OCI-LY7 (cell line): Measurements from ENCODE around the gene EDN2. TPM values are rescaled to one million over a fixed set of nuclear protein-coding genes. Genes with fewer than 3 reads are reported as not detected.

ENCODE experiments used
- BruUV-seq: library from RNA; stranded (reverse); fragments of 400-500 nt; replicated peaks from 2 replicates; lab custom pipeline; 2021; lab: Mats Ljungman, UMichigan
- CTCF ChIA-PET: fragments of 300-600 bp; sonication (Branson Sonifier 250); formaldehyde crosslinking; loops from one replicate; lab custom pipeline; 2022; ENCODE audit warnings: antibody characterized with exemption; ENCODE audit not compliant: unreplicated experiment; lab: Charles Lee
- POLR2A ChIA-PET: fragments of 300-600 bp; sonication (Branson Sonifier 250); formaldehyde crosslinking; loops from one replicate; lab custom pipeline; 2022; ENCODE audit warnings: antibody characterized with exemption; lab: Charles Lee
- DNase-seq: peaks from one replicate; pipeline ENCODE4 v3.0.0-alpha.2; 2015; ENCODE audit warnings: low spot score
- H2AFZ ChIP-seq: fragments of 200-600 bp; sonication (generic), shearing (Covaris generic); 2 replicates; pipeline ENCODE4 v1.6.1; 2014; ENCODE audit warnings: mild to moderate bottlenecking, antibody characterized with exemption, low read length, moderate library complexity
- H3K27ac ChIP-seq: fragments of 200-600 bp; sonication (generic); 2 replicates; pipeline ENCODE4 v1.5.1; 2014; ENCODE audit warnings: mixed run types, low read depth, mild to moderate bottlenecking, moderate library complexity, low read length, inconsistent platforms; ENCODE audit not compliant: poor library complexity, severe bottlenecking
- H3K36me3 ChIP-seq: fragments of 200-600 bp; sonication (generic); 2 replicates; pipeline ENCODE4 v1.6.1; 2014; ENCODE audit warnings: mild to moderate bottlenecking, antibody characterized with exemption, low read length, moderate library complexity, mixed read lengths; ENCODE audit not compliant: insufficient read depth
- H3K4me1 ChIP-seq: fragments of 200-600 bp; sonication (generic); 2 replicates; pipeline ENCODE4 v1.5.1; 2014; ENCODE audit warnings: mild to moderate bottlenecking, low read length; ENCODE audit not compliant: insufficient read depth, poor library complexity, severe bottlenecking
- H3K4me2 ChIP-seq: fragments of 200-600 bp; sonication (generic); 2 replicates; pipeline ENCODE4 v1.6.1; 2014; ENCODE audit warnings: mild to moderate bottlenecking, low read length
- H3K4me3 ChIP-seq: fragments of 200-600 bp; sonication (generic); 2 replicates; pipeline ENCODE4 v1.5.1; 2014; ENCODE audit warnings: mild to moderate bottlenecking, low read depth, low read length; ENCODE audit not compliant: poor library complexity, severe bottlenecking
- H3K79me2 ChIP-seq: fragments of 200-600 bp; sonication (generic); 2 replicates; pipeline ENCODE4 v1.6.1; 2016; ENCODE audit warnings: low read depth, mild to moderate bottlenecking, low read length, moderate library complexity, mixed read lengths; ENCODE audit not compliant: insufficient read depth
- H3K9me2 ChIP-seq: fragments of 200-600 bp; sonication (generic); 2 replicates; pipeline ENCODE4 v1.6.1; 2016; ENCODE audit warnings: mild to moderate bottlenecking, low read length, mixed read lengths; ENCODE audit not compliant: insufficient read depth
- H3K9me3 ChIP-seq: fragments of 200-600 bp; sonication (generic); 2 replicates; pipeline ENCODE4 v1.6.1; 2014; ENCODE audit warnings: mild to moderate bottlenecking, mixed run types, low read length, mixed read lengths
- H4K20me1 ChIP-seq: fragments of 200-600 bp; sonication (generic); 2 replicates; pipeline ENCODE4 v1.6.1; 2014; ENCODE audit warnings: mild to moderate bottlenecking, antibody characterized with exemption, low read length, moderate library complexity, mixed read lengths; ENCODE audit not compliant: insufficient read depth
- CTCF ChIP-seq: fragments of 200-600 bp; sonication (generic); conservative IDR thresholded peaks from 2 replicates; pipeline ENCODE4 v1.5.1; 2014; ENCODE audit warnings: mild to moderate bottlenecking, antibody characterized with exemption, low read length, moderate library complexity, mixed read lengths
- EZH2phosphoT487 ChIP-seq: fragments of 200-600 bp; sonication (generic); IDR thresholded peaks from 2 replicates; pipeline ENCODE4 v1.6.1; 2018; ENCODE audit warnings: low read depth, borderline replicate concordance, mild to moderate bottlenecking, mixed run types, antibody characterized with exemption, low read length, moderate library complexity, mixed read lengths
- intact Hi-C: fragments of 100-400 bp; cut with micrococcal nuclease; formaldehyde crosslinking; loops from one replicate; pipeline ENCODE4 v1.10.0; 2022; ENCODE audit not compliant: unreplicated experiment
- total RNA-seq, 2 experiments: library from RNA; depleted of rRNA in 1 of 2; stranded (reverse); fragments of >200 nt in 1 of 2; shearing (Covaris generic) in 1 of 2; gene quantifications; 2 replicates each; pipeline ENCODE4 v1.2.3, GENCODE V29; 2014 to 2022

The EDN2 gene
- total RNA-seq, 2 experiments from 2014 or later: not detected

GRCh38 chr1:41461790-41462679 is 22.4 kb downstream of the EDN2 start:
- CTCF ChIA-PET: no interaction called here

DNA sequence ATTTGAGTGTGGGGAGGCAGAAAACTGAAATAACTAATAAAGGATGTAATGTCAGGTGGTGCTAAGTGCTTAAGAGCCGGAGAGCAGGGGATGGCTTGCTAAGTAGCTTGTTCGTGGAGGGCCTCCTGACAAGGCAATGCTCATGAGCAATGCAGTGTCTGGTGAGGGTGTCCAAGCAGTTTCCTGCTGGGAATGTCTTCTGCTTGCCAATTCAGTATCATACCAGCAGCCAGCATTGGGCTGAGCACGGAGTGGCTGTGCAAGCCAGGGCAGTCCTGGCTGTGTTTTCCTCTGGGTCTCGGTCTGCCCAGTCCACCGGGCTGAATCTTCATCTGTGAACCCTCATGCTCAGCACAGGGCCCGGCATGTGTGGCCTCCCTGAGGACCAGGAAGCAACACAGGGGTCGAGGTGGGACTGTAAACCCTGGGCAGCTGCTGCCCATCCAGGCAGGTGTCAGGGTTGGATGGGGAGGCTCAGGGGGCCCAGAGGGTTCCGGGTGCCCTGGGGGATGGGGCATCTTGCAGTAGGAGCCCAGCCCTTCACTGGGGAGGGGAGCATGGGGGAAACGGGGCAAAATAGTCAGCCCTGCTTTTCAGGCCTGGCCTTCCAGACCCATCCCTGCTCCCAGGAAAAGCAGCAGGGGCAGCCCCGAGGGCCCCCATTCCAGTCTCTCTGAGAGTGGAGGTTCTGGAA is 27.5 kb downstream of the EDN2 start:
- BruUV-seq: no TSS peak
- TF ChIP-seq CTCF: no peak
- no peak for TF ChIP-seq EZH2phosphoT487
- Histone ChIP-seq H3K4me3 (no peak overlapping the region), H2AFZ (no peak overlapping the region), H3K27ac (no peak overlapping the region), H4K20me1 (no peaks in the 10 kb centered on the region), H3K9me2 (no peaks in the 10 kb centered on the region), H3K79me2 (no peaks in the 10 kb centered on the region), H3K36me3 (no peaks in the 10 kb centered on the region), H3K4me1 (no peaks in the 10 kb centered on the region), H3K9me3 (no peaks in the 10 kb centered on the region), H3K4me2 (no peak overlapping the region)
- ChIA-PET CTCF (interaction anchor here (0.6 kb wide), 1 partner anchor 139 kb away, joined by 3 read pairs; no protein-coding TSS in a partner anchor), POLR2A (no interaction called here)
- no peak for DNase-seq
- intact Hi-C loops: no loop called here

More at GRCh38 chr1:41461790-41462679, 22.4 kb downstream of the EDN2 start:
- POLR2A ChIA-PET: no interaction called here
- intact Hi-C loops: no loop called here
- TF ChIP-seq CTCF (no peak), EZH2phosphoT487 (no peak)
- DNase-seq: no peak
- H3K4me1 ChIP-seq: no peaks in the 10 kb centered on the region
- no peak overlapping the region for H3K27ac ChIP-seq
- H3K36me3 ChIP-seq: no peaks in the 10 kb centered on the region
- no peaks in the 10 kb centered on the region for H3K79me2 ChIP-seq
- H2AFZ ChIP-seq: no peak overlapping the region
- BruUV-seq: no TSS peak
- H4K20me1 ChIP-seq: no peaks in the 10 kb centered on the region
- no peak overlapping the region for H3K4me3 ChIP-seq
- no peaks in the 10 kb centered on the region for H3K9me3 ChIP-seq
- no peaks in the 10 kb centered on the region for H3K9me2 ChIP-seq
- no peak overlapping the region for H3K4me2 ChIP-seq
